HepG2 (cell line): ENCODE results near the gene STOML2.

ENCODE experiments used
- PHF20 ChIP-seq: sonication (generic); formaldehyde crosslinking; IDR thresholded peaks from 2 replicates; pipeline ENCODE4 v1.5.0; 2020; ENCODE audit warnings: mild to moderate bottlenecking, missing genetic modification reagents
- POLR2A ChIP-seq, 2 experiments: IDR thresholded peaks; 2 replicates each; pipeline ENCODE4 v1.6.1; 2011; ENCODE audit warnings: low read depth in 2 of 2, low read length in 2 of 2, mild to moderate bottlenecking in 1 of 2, moderate library complexity in 1 of 2; ENCODE audit not compliant: insufficient read depth in 1 of 2
- RAD21 ChIP-seq: fragments of 450-650 bp; formaldehyde crosslinking; IDR thresholded peaks from 2 replicates; pipeline ENCODE4 v1.5.0; 2020; ENCODE audit warnings: mild to moderate bottlenecking
- TF ChIP-seq, protein P1 (sequence below): sonication (generic); formaldehyde crosslinking; IDR thresholded peaks from 2 replicates; pipeline ENCODE4 v1.5.0; 2020; ENCODE audit warnings: mild to moderate bottlenecking, missing genetic modification reagents, moderate library complexity
- TF ChIP-seq, protein P2 (sequence below): IDR thresholded peaks from 2 replicates; pipeline ENCODE4 v1.6.1; 2016; ENCODE audit warnings: low read depth, control low read depth
- TF ChIP-seq, protein P3 (sequence below): fragments of 450-650 bp; IDR thresholded peaks from 2 replicates; pipeline ENCODE4 v1.6.1; 2017; ENCODE audit warnings: mild to moderate bottlenecking

DNA sequence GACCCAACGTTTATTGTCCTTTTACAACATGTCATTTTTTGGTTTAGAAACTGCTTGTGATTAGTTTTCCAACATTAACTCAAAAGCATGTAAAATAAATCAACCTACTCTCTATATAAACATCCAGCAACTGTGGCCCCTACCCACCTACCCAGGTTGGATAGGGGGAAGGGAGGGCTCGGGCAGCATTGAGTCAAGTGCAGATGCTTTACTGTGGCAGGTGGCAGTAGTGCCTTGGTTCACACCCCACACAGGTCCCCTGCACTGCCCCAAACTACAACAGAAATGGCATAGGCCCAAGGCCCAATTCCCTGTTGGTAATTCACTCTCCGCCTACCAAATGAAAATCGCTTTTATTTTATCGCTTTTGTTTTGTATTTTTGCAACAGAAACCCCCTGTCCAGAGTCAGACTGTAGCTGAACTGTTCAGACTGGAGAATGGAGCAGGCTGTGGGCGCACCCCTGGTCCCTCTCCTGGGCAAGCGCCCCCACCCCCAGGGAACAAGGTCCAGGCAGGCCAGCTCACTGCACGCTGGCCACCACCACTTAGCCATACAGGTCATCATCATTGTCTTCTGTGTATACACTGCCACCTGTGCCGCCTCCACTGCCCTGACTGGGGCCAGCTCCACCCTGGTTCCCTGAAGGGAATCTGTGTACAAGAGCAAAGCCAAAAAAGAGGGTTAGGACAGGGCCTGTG is 46.2 kb downstream of the STOML2 start:
- TF ChIP-seq POLR2A (IDR thresholded peaks at IDR 0.05; ENCODE audit: insufficient read depth in 1 of 2, low read depth in 2 of 2, low read length in 2 of 2) = no peak
- TF ChIP-seq PHF20 (CRISPR knock-in tag) = no peak
- TF ChIP-seq RAD21 (CRISPR knock-in tag) = no peak
- TF ChIP-seq, protein P1, sequence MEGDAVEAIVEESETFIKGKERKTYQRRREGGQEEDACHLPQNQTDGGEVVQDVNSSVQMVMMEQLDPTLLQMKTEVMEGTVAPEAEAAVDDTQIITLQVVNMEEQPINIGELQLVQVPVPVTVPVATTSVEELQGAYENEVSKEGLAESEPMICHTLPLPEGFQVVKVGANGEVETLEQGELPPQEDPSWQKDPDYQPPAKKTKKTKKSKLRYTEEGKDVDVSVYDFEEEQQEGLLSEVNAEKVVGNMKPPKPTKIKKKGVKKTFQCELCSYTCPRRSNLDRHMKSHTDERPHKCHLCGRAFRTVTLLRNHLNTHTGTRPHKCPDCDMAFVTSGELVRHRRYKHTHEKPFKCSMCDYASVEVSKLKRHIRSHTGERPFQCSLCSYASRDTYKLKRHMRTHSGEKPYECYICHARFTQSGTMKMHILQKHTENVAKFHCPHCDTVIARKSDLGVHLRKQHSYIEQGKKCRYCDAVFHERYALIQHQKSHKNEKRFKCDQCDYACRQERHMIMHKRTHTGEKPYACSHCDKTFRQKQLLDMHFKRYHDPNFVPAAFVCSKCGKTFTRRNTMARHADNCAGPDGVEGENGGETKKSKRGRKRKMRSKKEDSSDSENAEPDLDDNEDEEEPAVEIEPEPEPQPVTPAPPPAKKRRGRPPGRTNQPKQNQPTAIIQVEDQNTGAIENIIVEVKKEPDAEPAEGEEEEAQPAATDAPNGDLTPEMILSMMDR (CRISPR knock-in tag) = no peak
- TF ChIP-seq, protein P2, sequence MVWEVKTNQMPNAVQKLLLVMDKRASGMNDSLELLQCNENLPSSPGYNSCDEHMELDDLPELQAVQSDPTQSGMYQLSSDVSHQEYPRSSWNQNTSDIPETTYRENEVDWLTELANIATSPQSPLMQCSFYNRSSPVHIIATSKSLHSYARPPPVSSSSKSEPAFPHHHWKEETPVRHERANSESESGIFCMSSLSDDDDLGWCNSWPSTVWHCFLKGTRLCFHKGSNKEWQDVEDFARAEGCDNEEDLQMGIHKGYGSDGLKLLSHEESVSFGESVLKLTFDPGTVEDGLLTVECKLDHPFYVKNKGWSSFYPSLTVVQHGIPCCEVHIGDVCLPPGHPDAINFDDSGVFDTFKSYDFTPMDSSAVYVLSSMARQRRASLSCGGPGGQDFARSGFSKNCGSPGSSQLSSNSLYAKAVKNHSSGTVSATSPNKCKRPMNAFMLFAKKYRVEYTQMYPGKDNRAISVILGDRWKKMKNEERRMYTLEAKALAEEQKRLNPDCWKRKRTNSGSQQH = no peak
- TF ChIP-seq, protein P3, sequence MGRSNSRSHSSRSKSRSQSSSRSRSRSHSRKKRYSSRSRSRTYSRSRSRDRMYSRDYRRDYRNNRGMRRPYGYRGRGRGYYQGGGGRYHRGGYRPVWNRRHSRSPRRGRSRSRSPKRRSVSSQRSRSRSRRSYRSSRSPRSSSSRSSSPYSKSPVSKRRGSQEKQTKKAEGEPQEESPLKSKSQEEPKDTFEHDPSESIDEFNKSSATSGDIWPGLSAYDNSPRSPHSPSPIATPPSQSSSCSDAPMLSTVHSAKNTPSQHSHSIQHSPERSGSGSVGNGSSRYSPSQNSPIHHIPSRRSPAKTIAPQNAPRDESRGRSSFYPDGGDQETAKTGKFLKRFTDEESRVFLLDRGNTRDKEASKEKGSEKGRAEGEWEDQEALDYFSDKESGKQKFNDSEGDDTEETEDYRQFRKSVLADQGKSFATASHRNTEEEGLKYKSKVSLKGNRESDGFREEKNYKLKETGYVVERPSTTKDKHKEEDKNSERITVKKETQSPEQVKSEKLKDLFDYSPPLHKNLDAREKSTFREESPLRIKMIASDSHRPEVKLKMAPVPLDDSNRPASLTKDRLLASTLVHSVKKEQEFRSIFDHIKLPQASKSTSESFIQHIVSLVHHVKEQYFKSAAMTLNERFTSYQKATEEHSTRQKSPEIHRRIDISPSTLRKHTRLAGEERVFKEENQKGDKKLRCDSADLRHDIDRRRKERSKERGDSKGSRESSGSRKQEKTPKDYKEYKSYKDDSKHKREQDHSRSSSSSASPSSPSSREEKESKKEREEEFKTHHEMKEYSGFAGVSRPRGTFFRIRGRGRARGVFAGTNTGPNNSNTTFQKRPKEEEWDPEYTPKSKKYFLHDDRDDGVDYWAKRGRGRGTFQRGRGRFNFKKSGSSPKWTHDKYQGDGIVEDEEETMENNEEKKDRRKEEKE = no peak
